Body of pancreas (tissue), 4 donors: ENCODE results near the gene TBX1.

Experiments used
- POLR2A ChIP-seq, 3 donors: fragments of 450-650 bp; IDR thresholded peaks; one replicate each; pipeline ENCODE4 v1.6.1; 2016; ENCODE audit warnings: antibody characterized with exemption in 3 of 3, mild to moderate bottlenecking in 2 of 3
- TF ChIP-seq, protein P1 (sequence below), 7 experiments: fragments of 450-650 bp in 4 of 7; fragments of 200-600 bp in 3 of 7; sonication (generic) in 3 of 7; IDR thresholded peaks; one replicate each; pipeline ENCODE4 v1.5.1; 2016 to 2019; ENCODE audit warnings: antibody characterized with exemption in 7 of 7

DNA sequence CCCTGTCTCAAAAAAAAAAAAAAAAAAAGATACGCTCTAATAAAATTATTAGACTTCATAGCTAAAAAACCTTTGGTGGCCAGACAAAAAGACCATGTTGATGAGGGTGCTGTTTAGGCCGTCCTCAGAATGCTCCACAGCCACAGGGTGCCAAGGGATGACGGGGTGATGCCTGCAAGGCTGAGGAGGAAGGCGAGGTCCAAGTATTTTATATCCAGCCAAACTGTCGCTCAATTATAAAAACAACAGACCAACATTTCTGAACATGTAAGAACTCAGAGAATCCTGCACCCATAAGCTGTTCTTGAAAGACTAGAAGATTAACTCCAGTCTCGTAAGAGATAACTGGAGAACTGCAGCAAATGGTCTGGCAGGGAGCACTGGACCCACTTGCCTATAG, 29.2 kb downstream of the TBX1 start:
- TF ChIP-seq, protein P1, sequence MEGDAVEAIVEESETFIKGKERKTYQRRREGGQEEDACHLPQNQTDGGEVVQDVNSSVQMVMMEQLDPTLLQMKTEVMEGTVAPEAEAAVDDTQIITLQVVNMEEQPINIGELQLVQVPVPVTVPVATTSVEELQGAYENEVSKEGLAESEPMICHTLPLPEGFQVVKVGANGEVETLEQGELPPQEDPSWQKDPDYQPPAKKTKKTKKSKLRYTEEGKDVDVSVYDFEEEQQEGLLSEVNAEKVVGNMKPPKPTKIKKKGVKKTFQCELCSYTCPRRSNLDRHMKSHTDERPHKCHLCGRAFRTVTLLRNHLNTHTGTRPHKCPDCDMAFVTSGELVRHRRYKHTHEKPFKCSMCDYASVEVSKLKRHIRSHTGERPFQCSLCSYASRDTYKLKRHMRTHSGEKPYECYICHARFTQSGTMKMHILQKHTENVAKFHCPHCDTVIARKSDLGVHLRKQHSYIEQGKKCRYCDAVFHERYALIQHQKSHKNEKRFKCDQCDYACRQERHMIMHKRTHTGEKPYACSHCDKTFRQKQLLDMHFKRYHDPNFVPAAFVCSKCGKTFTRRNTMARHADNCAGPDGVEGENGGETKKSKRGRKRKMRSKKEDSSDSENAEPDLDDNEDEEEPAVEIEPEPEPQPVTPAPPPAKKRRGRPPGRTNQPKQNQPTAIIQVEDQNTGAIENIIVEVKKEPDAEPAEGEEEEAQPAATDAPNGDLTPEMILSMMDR (IDR thresholded peaks at IDR 0.05) = no peak
- TF ChIP-seq POLR2A (IDR thresholded peaks at IDR 0.05) = no peak
